ENCODE measurements around the gene SUSD1.

DNA sequence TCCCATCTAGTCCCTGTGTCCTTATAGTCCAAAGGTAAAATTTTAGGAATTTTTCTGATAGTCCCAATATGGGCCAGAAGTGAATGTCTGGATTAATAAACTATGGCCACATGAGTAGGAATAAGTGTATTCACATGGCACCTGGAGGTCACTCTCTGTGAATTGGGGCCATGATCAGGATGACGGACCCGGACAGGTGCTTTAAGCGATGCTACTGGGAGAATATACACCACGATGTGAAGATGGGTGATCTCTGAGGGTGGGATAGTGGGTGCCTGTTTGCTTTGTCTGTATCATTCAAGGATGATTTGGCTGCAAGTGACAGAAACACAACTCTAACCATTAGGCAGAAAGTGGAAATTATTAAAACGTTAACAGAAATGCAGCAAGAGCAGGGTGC is 177.3 kb downstream of the SUSD1 start:
- TF ChIP-seq, protein P1, sequence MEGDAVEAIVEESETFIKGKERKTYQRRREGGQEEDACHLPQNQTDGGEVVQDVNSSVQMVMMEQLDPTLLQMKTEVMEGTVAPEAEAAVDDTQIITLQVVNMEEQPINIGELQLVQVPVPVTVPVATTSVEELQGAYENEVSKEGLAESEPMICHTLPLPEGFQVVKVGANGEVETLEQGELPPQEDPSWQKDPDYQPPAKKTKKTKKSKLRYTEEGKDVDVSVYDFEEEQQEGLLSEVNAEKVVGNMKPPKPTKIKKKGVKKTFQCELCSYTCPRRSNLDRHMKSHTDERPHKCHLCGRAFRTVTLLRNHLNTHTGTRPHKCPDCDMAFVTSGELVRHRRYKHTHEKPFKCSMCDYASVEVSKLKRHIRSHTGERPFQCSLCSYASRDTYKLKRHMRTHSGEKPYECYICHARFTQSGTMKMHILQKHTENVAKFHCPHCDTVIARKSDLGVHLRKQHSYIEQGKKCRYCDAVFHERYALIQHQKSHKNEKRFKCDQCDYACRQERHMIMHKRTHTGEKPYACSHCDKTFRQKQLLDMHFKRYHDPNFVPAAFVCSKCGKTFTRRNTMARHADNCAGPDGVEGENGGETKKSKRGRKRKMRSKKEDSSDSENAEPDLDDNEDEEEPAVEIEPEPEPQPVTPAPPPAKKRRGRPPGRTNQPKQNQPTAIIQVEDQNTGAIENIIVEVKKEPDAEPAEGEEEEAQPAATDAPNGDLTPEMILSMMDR (IDR thresholded peaks at IDR 0.05; ENCODE audit: insufficient read depth, low read depth, low read length) = no peak
- TF ChIP-seq EZH2 (IDR thresholded peaks at IDR 0.05; ENCODE audit: insufficient read depth, low read length) = no peak
